Brain pericyte (primary cell): ENCODE results near the gene OBSCN.

ENCODE experiments used
- DNase-seq: peaks from one replicate; pipeline ENCODE4 v3.0.0-alpha.2; 2012; ENCODE audit warnings: low read depth, low spot score

OBSCN gene

GRCh38 chr1:228400692-228401454, 193.0 kb downstream of the OBSCN start:
- DNase-seq: no peak

- no peak for DNase-seq
These were observed 194.2 kb downstream of the OBSCN start for GRCh38 chr1:228401782-228402640.

DNA sequence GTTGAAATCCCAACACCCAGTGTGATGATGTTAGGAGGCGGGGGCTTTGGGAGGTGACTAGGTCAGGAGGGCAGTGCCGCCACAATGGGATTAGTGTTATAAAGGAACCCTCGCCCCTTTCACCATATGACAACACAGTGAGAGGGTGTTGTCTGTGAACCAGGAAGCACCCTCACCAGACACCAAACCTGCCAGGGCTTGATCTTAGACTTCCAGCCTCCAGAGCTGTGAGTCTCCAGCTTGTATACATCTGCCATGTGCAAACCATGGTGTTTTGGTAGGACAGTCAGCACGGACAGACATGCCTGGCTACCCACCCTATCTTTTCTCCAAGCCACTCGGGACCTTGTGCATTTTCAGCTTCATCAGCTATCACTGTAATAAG, 194.8 kb downstream of the OBSCN start:
- no peak for DNase-seq

DNA sequence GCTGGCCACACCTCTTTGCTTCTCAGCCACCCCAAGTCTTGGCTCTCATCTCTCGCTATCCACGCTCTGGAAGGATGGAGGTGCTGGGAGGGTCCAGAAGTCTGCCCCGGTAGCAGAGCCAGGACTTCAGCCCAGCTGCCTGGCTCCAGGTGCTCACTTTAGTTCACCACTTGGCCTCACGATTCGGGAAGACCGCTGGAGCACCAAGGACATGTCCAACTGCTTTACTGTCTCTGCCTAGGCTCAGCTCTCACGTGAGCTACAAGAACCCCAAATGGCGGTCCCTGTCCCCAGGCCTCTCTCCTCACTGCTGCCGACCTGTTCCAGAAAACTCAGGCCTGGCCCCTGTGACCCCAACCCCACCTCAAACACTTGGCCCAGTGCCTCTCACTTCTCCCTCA, 195.4 kb downstream of the OBSCN start:
- DNase-seq: no peak

- no peak for DNase-seq
These were observed 196.4 kb downstream of the OBSCN start for GRCh38 chr1:228404107-228404720.

DNA sequence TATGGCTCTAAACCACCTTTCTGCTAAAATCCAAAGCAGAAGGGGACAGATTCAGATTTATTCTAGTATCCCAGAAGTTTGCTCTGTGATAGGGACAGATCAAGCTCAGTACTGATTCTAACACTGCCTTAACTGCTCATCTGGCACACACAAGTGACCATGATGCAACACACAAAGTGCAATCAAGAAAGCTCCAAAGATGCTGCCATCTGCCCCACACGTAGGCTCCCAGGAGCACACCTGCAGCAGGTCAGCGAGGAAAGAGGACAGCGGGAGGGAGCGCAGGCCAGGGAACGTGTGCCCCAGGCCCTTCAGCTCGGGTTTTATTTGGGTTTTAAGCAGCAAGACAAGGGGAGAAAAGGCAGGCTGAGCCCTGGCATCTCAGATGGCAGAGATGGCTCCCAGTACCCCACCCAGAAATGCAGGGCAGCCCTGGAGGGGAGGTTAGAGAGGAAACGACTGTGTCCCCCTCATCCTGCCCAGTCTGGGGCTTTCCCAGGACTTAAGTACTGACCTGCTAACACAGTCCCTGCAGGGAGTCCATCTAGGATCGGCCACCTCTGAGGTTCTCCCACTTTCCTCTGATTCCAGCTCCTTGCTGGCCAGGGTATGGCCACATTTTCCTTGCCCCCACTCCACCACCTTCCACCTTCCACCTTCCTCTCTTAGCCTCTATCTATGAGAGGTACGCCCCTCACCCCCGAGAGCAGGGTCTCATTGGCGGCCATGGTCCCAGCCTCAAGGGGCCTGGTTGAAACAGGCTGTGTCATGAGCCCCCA, 197.5 kb downstream of the OBSCN start:
- no peak for DNase-seq

- DNase-seq: no peak
These were observed 198.1 kb downstream of the OBSCN start for GRCh38 chr1:228405979-228406228.

DNA sequence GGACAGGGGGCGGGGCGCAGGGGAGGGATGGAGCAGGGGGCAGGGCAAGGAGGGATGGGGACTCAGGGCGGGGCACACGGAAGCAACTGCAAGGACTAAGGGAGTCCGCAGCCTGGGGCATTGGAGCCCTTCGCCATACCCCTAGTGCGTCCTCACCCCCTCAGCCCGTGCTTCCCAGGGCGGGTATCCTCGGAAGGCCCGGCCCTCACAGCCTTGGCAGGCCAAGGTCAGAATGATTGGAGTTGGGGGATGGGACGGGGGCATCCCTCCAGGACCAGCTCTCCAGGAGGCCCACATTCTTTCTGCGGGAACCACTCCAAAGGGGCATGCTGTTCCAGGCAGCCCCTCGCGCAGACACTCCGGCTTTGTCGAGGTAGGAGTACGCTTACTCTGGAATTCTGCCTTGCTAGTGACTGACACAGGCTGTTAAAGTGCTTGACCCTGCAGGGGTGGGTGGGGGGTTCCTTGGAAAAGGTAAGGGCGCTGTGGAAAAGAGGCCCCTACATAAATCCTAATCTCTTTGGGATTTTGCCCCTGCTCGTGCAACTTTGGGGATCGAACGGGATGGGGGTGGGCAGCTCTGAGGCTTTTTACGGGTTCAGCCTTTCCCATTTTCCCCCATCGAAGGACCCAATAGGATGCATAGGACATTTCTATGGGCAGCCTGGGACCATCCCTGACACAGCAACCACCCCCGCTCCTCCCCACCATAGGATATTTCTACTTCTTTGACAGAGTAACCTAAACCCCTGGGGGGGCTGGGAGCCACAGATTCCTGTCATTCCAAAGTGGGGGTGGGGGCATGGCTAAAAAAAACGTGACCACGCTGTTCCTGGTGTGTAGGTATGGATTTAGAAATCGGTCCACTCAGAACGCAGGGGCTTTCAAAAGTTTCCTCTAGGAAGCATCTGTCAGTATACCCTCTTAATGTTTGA, 199.5 kb downstream of the OBSCN start:
- no peak for DNase-seq

GRCh38 chr1:228408041-228408868, 200.4 kb downstream of the OBSCN start:
- no peak for DNase-seq

GRCh38 chr1:228408869-228409805, 201.3 kb downstream of the OBSCN start:
- no peak for DNase-seq

DNA sequence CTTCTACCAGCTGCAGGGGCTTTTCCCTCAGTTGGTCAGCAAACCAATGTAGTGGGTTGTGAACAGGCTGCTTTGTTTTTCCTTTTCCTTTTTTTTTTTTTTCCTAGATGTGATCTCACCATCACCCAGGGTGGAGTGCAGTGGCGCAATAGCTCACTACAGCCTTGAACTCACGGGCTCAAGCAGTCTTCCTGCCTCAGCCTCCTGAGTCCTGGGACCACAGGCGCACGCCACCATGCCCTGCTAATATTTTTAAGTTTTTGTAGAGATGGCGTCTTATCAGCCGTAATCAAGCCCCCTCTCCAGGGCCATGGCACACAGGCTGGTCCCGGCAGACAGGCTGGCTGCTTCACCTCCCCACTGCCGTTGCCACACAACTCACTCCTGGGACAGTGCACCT, 202.2 kb downstream of the OBSCN start:
- DNase-seq: no peak

DNA sequence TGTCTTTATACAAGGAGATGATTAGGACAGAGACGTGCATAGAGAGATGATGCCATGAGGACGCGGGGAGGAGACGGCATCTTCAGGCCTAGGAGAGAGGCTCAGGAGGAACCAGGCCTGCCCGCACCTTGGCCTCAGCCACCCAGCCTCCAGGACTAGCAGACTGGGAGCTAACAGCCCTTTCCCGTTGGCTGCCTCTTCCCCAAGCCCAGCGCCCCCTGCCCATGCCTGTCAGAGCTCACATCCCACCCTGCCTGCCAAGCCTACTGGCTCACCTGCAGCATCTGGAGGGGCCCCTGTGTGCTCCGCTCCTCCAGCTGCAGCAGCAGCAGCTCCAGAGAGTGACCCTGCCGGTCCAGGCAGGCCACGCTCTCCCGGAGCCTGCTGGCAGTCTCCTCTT, 202.8 kb downstream of the OBSCN start:
- no peak for DNase-seq

GRCh38 chr1:228411121-228411520, 203.3 kb downstream of the OBSCN start:
- DNase-seq: no peak

DNA sequence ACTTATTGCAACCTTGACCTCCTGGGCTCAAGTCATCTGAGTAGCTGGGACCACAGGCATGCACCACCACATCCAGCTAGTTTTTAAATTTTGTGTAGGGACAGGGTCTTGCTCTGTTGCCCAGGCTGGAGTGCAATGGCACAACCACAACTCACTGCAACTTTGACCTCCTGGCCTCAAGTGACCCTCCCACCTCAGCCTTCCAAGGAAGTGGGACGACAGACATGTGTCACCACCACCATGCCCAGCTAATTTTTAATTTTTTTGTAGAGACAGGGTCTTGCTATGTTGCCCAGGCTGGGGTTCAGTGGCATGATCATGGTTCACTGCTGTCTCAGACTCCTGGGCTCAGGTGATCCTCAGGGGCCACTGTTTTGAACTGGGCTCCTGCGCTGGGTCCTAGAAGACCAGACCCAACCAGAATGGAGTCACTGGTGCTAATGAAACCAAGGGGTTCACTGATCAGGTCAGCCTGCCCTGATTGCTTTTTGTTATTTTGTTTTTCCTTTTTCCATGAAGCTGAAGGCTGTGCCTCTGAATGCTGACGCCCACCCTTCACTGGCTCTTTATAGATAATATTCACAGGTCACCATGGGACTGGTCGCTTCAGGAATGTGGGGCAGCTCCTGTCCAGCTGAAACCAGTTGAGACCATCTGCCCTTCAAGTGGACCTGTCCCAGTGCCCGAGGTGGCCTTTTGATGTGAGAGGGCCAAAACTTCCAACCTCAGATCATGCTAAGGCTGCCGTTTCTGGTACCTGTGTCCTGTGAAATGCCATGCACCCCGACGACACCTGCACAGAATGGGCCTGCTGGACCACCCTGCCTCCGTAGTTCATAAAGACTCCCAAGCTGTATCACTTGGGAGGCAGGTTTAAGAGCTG, 203.9 kb downstream of the OBSCN start:
- no peak for DNase-seq

GRCh38 chr1:228413241-228414010, 205.6 kb downstream of the OBSCN start:
- DNase-seq: no peak

GRCh38 chr1:228414511-228415211, 206.8 kb downstream of the OBSCN start:
- DNase-seq: no peak

GRCh38 chr1:228415221-228415620, 207.4 kb downstream of the OBSCN start:
- DNase-seq: no peak
